Posterior vena cava (tissue), 2 donors: ENCODE data around the gene MAGEF1. TPM values are rescaled to one million over a fixed set of nuclear protein-coding genes. Genes with fewer than 3 reads are reported as not detected.

Experiments used
- DNase-seq: peaks from one replicate; pipeline ENCODE4 v3.0.0-alpha.2; 2020; ENCODE audit warnings: low spot score
- intact Hi-C, 2 donors: fragments of 100-400 bp; cut with DNase I; formaldehyde crosslinking; loops; one replicate each; pipeline versions ENCODE4 v1.14.1 to v1.14.2; 2022 to 2023
- total RNA-seq, 2 donors: library from RNA; stranded (reverse); fragmentation: NEBNext Ultra II Directional; extraction: Animal tissue kit (Norgen Biotek cat#: 25700); gene quantifications; one replicate each; pipeline ENCODE4 v1.2.1, GENCODE V29; 2021
- donor health status: DM: yes; HTN: yes; CAD: no.
- donor health status: DM: yes; HTN: yes; CAD: no.

Gene MAGEF1
- total RNA-seq, 2 donors from 2014 or later, result 29.6 to 31.3 TPM

GRCh38 chr3:184680385-184681345, 31.2 kb downstream of the MAGEF1 start:
- intact Hi-C loops, result loop anchor here in 1 of 2 donors (10.0 kb wide), 1 partner anchor 76 kb away; no protein-coding TSS in a partner anchor
- DNase-seq, result no peak

DNA sequence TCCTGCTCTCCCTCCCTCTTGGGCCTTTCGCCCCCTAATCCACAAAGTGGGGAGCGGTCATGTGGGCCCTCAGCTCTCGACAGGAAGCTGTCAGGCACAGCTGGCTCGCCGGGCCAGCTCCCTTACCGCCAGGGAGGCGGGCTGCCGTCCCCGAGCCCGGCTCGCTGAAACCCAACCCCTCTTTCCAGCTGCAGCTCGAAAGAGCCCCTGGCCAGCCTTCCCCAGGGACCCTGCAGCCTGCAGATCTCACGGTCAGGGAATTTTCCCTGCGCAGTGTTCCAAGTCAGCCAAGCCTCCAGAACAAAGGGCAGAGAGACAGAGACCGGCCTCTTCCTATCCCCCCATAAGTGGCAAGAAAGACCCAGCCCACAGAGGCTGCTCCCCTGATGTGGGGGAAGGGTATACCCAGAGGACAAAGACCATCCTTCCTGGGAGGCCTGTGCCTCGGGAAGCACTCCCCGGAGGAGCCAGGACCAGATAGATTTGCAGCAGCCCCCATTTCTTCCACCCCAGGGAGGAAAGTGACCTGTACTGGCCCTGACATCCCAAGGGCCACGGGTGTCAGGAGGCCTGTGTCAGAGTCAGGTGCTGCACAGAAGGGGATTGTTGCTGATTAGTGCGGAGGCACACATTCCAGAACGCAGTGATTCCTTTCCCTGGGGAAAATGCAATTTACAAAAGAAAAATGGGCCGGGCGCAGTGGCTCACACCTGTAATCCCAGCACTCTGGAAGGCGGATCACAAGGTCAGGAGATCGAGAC, 32.6 kb downstream of the MAGEF1 start:
- no peak for DNase-seq
- intact Hi-C loops, result no loop called here

DNA sequence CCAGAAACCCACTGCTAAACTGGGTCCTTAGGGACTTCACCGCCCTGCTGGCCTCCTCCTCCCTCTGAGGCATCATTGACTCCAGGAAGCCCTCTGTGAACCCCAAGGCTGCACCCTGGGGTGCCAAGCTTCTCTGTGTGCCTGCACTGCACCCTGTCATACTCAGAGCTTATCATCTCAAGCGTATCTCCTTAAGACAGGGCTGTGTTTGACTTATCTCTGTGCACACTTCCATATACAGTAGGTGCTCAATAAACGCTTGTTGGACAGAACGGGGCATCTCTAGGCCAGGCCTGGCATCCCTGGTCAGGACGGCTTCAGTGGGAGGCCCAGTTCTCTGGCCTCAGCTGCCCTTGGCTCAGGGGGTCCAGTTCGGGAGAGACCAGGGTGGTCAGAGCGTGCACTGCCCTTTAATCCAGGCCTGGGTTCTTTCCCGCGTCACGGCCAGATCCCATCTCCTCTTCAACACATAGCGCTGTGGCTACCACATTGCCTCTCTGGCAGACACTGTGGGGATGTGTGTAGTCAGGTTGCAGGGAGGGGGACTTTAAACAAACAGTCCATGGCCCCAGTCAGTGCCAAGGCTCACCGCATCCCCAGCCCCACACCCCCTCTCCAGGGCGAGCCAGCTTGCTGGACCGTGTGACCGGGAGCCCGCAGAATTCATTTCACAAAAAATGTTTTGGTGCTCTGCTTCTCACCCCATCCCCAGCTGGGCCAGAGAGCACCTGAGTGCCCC, 33.4 kb downstream of the MAGEF1 start:
- DNase-seq, result no peak
- intact Hi-C loops, result no loop called here

- no peak for DNase-seq
- intact Hi-C loops, result no loop called here
These were observed 34.2 kb downstream of the MAGEF1 start for GRCh38 chr3:184677344-184678316.

- intact Hi-C loops, result no loop called here
- no peak for DNase-seq
These were observed 34.9 kb downstream of the MAGEF1 start for GRCh38 chr3:184676927-184677326.

- intact Hi-C loops, result no loop called here
- no peak for DNase-seq
These were observed 37.2 kb downstream of the MAGEF1 start for GRCh38 chr3:184674626-184675025.

DNA sequence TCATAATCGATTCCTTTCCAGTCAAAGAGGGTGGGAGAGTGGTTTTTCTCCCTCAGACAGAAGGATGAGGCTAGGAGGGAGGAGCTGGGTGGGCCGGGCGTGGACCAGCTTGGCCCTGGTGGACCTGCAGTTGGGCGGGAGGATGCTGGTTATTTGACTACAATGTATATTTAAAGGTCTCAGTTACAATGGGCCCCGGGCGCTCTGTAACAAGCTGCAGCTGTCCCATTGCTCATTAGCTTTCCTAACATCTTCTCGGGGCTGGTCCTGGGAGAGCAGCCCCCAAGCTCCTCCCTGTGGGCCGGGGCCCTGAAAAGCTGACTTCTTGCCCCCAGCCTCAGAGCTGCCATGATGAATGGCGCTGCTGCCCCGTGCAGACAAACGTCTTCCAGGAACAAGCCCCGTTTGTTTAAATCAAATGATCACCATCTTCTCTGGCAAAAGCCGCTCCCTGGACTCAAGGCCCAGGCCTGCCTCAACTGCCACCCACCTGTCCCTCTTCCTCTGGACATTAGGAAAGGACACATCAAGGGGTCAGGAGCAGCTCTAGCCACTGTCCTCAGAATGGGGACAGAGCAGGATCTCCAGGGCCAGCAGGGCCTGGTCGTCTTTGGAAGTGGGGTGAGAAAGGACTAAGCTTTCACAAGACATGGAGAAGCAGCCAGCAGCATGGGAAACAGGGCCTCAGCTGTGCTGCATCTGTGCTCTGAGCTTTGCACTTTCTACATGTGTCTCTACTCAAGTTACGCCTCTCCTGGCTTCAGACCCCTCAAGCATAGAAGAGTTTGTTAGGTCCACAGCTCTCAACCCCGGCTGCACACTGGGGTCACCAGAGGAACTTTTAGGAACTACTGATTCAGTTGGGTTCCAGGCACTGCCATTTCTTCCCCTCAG, 38.6 kb downstream of the MAGEF1 start:
- DNase-seq, result no peak
- intact Hi-C loops, result no loop called here

DNA sequence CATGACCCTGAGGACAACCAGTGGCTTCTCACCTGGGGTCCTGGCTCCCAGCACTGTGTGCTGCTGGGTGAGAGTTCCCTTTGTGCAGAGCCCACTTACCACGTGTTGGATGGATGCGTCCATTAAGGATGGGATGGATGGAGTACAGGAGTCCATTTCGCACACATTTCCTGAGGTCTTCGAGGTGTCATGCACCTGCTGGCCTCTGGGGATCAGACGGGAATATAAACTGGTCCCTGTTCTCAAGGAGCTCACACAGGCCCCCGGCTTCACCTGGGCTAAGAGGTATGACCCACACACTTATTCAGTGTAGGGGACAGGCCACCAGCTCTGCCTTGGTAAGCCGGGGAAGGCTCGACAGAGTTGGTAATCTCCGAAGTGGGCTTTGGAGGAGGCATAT, 39.5 kb downstream of the MAGEF1 start:
- no peak for DNase-seq
- intact Hi-C loops, result no loop called here

DNA sequence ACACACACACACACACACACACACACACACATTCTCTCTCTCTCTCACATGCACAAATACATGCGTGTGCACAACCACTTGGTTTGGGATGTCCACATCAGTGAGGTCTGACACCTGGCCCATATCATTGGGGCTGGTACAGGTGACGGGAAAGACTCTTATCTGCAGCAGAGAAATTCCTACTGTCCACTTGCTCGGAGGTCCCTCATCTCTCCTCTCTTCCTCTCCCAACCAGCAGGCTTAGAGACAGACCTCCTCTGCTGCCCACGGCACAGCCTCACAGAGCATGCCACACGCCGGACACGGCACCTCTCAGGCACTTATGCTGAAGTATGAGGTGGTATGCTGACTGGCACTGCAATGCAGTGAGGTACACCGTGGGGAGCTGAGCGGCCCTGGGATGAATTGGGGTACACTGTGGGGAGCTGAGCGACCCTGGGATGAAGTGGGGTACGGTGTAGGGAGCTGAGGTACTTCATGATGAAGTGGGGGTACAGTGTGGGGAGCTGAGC, 41.7 kb downstream of the MAGEF1 start:
- no peak for DNase-seq
- intact Hi-C loops, result no loop called here

GRCh38 chr3:184669578-184669977, 42.3 kb downstream of the MAGEF1 start:
- DNase-seq, result no peak
- intact Hi-C loops, result no loop called here

GRCh38 chr3:184666442-184666841, 45.4 kb downstream of the MAGEF1 start:
- intact Hi-C loops, result no loop called here
- no peak for DNase-seq

DNA sequence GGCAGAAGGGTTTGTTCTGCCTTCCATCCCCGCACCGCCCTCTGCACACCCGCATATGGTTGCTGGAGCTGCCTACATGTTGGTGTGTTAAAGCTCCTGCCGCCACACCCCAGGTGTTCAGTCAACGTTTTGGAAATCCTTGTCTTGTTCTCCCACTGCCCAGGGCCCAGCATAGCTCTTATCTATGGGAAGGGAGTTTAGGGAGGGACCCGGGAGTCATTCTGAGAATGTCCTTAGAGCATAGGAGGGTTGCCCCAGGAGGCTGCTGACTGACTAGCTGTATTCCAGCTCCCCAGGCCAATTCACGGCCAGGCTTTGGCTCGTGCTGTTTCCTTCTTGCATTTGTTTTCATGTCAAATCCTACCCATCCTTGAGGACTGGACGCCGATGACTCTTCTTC, 46.8 kb downstream of the MAGEF1 start:
- intact Hi-C loops, result no loop called here
- DNase-seq, result no peak

DNA sequence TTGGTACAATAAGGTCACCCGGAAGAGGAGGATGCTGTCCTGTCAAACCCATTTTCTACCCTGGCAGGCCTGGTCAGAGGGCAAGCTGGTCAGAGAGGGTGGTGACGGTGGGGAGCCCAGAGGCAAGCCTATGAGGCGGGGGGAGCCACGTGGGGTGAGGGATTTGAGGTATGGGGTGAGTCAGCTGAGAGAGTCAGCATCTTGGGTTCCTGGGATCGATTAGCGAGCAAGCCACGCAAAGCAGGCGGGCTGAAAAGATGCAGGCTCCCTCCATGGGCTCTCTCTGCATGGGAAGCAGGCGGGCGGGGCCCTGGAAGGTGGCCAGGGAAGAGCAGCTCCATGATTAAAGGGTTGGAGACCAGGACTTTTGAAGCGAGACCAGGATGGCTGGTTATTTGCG, 48.1 kb downstream of the MAGEF1 start:
- DNase-seq, result no peak
- intact Hi-C loops, result no loop called here

DNA sequence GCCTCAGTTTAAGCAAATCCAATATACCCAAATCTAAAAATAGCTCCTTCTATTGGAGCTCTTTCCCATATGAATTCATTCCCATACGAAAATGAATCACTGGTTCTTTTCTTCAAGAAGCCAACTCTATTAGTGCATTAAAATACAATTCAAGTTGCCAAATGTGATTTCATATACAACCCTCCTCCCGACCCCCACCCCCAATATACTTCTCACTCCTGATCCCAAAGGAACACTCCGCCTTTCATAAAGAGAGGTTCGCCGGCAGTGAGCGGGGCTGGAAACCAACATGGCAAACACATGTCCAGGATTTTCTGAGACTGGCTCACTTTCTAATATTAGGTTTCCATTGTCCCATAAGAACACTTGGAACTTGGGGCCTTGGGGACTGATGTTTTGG, 48.5 kb downstream of the MAGEF1 start:
- DNase-seq, result no peak
- intact Hi-C loops, result no loop called here

- intact Hi-C loops, result no loop called here
- no peak for DNase-seq
These were observed 49.7 kb downstream of the MAGEF1 start for GRCh38 chr3:184662187-184662586.

DNA sequence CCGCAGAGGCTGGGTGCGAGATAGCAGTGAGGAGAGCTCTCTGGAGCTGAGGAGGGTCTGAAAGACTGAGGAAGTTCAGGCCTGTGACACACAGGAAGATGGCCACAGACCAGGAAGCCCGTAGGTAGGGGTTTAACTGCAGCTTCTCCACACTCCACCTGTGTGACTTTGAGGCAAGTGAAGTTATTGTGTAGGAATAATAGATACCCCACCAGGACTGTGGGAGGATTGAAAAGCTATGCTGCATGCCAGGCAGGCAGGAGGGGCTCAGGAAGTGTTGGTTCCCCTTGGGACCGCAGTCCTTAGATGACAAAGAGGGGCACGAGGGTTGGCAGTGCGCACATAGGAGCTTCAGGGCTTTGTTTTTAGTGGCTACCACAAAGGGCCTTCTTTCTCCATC, 50.9 kb downstream of the MAGEF1 start:
- no peak for DNase-seq
- intact Hi-C loops, result no loop called here
